GM20000 (cell line): ENCODE data around the gene CYP39A1.

ENCODE experiments used
- DNase-seq: peaks from one replicate; pipeline ENCODE4 v3.0.0; 2012; ENCODE audit warnings: low spot score
- TF ChIP-seq, protein P1 (sequence below): IDR thresholded peaks from 2 replicates; pipeline ENCODE4 v1.5.1; 2012; ENCODE audit warnings: mild to moderate bottlenecking, control low read depth; ENCODE audit errors: extremely low read depth, missing control alignments

CYP39A1 gene

GRCh38 chr6:46592046-46592445 is 60.6 kb downstream of the CYP39A1 start:
- TF ChIP-seq, protein P1, sequence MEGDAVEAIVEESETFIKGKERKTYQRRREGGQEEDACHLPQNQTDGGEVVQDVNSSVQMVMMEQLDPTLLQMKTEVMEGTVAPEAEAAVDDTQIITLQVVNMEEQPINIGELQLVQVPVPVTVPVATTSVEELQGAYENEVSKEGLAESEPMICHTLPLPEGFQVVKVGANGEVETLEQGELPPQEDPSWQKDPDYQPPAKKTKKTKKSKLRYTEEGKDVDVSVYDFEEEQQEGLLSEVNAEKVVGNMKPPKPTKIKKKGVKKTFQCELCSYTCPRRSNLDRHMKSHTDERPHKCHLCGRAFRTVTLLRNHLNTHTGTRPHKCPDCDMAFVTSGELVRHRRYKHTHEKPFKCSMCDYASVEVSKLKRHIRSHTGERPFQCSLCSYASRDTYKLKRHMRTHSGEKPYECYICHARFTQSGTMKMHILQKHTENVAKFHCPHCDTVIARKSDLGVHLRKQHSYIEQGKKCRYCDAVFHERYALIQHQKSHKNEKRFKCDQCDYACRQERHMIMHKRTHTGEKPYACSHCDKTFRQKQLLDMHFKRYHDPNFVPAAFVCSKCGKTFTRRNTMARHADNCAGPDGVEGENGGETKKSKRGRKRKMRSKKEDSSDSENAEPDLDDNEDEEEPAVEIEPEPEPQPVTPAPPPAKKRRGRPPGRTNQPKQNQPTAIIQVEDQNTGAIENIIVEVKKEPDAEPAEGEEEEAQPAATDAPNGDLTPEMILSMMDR: no peak
- no peak for DNase-seq

DNA sequence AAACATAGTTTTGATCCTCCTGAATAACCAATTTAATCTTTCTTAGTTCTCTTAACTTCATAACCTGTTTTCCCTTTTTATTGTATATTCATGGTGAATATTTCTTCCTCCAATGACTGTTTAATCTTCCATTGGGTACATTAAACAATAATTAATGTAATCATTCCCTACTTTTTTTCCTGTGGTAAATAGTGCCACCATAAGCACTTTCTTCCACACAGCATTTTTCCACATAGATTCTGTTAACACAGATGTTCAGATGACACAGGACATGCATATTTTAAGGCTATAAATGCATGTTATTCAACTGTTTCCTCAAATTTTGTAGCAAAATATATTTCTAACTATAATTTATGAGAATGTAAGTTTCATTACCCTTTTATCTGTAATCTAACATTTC is 61.9 kb downstream of the CYP39A1 start:
- TF ChIP-seq, protein P1: no peak
- DNase-seq: no peak

GRCh38 chr6:46586906-46587305 is 65.7 kb downstream of the CYP39A1 start:
- TF ChIP-seq, protein P1: no peak

GRCh38 chr6:46584586-46584985 is 68.0 kb downstream of the CYP39A1 start:
- TF ChIP-seq, protein P1: no peak

More at GRCh38 chr6:46586906-46587305, 65.7 kb downstream of the CYP39A1 start:
- DNase-seq: no peak

GRCh38 chr6:46583721-46584120 is 68.9 kb downstream of the CYP39A1 start:
- TF ChIP-seq, protein P1: no peak
- no peak for DNase-seq

More at GRCh38 chr6:46584586-46584985, 68.0 kb downstream of the CYP39A1 start:
- no peak for DNase-seq

DNA sequence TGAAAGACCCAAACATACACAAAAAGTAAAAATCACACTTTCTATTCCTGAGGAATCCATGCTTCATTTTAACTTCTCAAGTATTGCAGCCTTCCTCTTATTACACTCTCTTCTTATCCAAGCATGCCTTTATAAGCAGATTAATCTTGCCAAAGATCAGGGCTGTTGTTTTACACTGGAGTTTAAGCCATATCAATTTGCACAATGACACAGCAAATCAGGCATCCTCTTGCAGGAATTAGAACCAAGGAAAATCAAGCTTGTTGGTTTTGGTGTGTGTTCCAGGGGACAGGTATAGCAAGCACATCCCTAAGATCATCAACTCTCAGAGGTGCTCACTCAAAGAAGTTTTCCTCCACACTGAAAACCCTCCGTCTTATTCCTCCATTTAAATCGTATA is 69.5 kb downstream of the CYP39A1 start:
- TF ChIP-seq, protein P1: no peak
- DNase-seq: no peak

DNA sequence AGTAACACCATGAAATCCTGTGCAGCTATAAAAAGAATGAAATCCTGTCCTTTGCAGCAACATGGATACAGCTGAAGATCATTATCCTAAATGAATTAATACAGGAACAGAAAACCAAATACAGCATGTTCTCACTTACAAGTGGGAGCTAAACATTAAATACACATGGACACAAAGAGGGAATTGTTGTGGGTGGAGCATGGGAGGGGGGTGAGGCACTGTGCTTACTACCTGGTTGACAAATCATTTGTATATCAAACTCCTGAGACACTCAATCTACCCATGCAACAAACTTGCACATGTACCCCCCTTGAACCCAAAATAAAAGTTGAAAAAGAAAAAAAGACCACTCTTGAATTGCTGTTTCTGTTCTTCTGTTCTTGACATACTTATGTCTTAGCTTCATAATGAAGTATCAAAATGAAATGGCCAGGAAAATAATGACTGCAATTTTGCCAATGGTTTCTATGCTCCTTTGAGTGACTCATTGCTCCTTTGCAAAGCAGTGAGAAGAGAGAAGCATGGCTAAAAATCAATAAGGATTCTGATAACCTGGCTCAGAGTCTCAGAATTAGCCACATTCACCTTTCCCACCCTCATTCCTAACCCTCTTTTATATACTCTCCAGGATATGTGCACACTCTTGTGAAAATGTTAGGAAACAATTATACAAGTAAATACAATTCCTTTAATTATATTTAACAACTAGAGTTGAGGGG is 71.0 kb downstream of the CYP39A1 start:
- no peak for DNase-seq
- TF ChIP-seq, protein P1: no peak
